Measurements from ENCODE around the gene IGF1R. TPM values are rescaled to one million over a fixed set of nuclear protein-coding genes. Genes with fewer than 3 reads are reported as not detected.

Gene IGF1R
- total RNA-seq, 2 donors from 2014 or later = 115 to 119 TPM

DNA sequence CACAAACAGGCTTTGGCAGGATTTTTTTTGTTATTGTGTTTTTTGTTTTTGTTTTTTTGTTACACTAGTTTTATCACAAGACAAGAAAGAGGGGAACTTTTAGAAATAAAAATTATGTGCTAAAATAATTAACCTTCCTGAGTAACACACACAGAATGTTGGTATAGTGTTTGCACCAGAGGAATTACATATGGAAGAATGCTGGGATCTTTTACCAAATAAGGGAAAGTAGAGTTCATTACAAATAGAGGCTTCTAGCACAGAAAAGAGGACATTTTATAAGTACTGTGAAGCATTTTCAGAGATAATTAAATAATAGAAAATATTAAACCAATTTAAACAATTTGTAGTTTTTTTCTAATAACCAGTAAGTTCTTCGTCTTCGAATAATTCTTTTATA is 116.0 kb downstream of the IGF1R start:
- H3K27me3 Mint-ChIP-seq (ENCODE audit: insufficient read depth) = no peaks in the 10 kb centered on the region
- H3K9me3 Mint-ChIP-seq = no peaks in the 10 kb centered on the region
- Histone ChIP-seq H3K27me3 (ENCODE audit: control insufficient read depth, insufficient read depth, low read length, poor library complexity, severe bottlenecking) (no peaks in the 10 kb centered on the region), H3K9ac (ENCODE audit: extremely low read depth, low read length, poor library complexity, severe bottlenecking) (no peak overlapping the region), H3K4me1 (ENCODE audit: control insufficient read depth, insufficient read depth, low read length) (no peaks in the 10 kb centered on the region), H3K9me3 (ENCODE audit: control insufficient read depth, low read length) (no peaks in the 10 kb centered on the region), H3K36me3 (ENCODE audit: control insufficient read depth, insufficient read depth, low read length) (peaks cover under 1% of the 10 kb centered on the region), H3K4me3 (ENCODE audit: low read length) (no peak overlapping the region), H3K27ac (ENCODE audit: low read depth, low read length) (no peak overlapping the region)
- TF ChIP-seq, protein P1, sequence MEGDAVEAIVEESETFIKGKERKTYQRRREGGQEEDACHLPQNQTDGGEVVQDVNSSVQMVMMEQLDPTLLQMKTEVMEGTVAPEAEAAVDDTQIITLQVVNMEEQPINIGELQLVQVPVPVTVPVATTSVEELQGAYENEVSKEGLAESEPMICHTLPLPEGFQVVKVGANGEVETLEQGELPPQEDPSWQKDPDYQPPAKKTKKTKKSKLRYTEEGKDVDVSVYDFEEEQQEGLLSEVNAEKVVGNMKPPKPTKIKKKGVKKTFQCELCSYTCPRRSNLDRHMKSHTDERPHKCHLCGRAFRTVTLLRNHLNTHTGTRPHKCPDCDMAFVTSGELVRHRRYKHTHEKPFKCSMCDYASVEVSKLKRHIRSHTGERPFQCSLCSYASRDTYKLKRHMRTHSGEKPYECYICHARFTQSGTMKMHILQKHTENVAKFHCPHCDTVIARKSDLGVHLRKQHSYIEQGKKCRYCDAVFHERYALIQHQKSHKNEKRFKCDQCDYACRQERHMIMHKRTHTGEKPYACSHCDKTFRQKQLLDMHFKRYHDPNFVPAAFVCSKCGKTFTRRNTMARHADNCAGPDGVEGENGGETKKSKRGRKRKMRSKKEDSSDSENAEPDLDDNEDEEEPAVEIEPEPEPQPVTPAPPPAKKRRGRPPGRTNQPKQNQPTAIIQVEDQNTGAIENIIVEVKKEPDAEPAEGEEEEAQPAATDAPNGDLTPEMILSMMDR (conservative IDR thresholded peaks at IDR 0.05) = no peak
- H3K4me1 Mint-ChIP-seq = peaks cover 40% of the 10 kb centered on the region
- no peak overlapping the region for H3K4me3 Mint-ChIP-seq
- peaks cover 2% of the 10 kb centered on the region for H3K36me3 Mint-ChIP-seq (ENCODE audit: low read depth)
- no peak overlapping the region for H3K27ac Mint-ChIP-seq
- no peak for DNase-seq
- WGBS, 2 experiments (ENCODE audit: insufficient coverage in 1 of 2, insufficient read length in 1 of 2) = 100% methylated on average over 2 of the region's 2 CpGs; no CpG with 5 or more reads in 1 of the 2 experiments

DNA sequence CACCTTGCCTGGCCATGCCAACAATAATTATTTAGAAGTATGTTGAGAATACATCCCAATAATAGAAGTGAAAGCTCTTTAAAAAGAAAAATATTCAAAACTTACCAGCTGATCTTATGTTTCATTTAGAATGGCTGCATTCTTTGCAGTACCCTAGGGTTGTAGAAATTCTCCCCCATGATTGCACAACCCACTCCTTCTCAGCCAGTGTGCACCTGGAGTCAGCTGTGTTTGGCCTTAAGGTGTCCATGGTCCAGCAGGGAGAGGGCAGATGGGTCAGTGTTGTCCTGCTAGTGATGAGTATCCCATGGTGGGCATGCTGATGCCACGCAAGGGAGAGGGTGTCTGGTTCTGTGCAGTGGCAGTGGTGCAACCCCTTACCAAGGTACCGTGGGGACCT is 117.3 kb downstream of the IGF1R start:
- Mint-ChIP-seq H3K27ac (peak overlapping the region; percentile 67), H3K27me3 (ENCODE audit: insufficient read depth) (no peaks in the 10 kb centered on the region), H3K36me3 (ENCODE audit: low read depth) (no peaks in the 10 kb centered on the region), H3K4me1 (peaks cover 50% of the 10 kb centered on the region), H3K4me3 (no peak overlapping the region), H3K9me3 (no peaks in the 10 kb centered on the region)
- no peak overlapping the region for H3K4me3 ChIP-seq (ENCODE audit: low read length)
- TF ChIP-seq, protein P1 (conservative IDR thresholded peaks at IDR 0.05) = no peak
- no peak overlapping the region for H3K9ac ChIP-seq (ENCODE audit: extremely low read depth, low read length, poor library complexity, severe bottlenecking)
- H3K36me3 ChIP-seq (ENCODE audit: control insufficient read depth, insufficient read depth, low read length) = no peaks in the 10 kb centered on the region
- peaks cover 4% of the 10 kb centered on the region for H3K4me1 ChIP-seq (ENCODE audit: control insufficient read depth, insufficient read depth, low read length)
- no peaks in the 10 kb centered on the region for H3K27me3 ChIP-seq (ENCODE audit: control insufficient read depth, insufficient read depth, low read length, poor library complexity, severe bottlenecking)
- no peak for DNase-seq
- H3K9me3 ChIP-seq (ENCODE audit: control insufficient read depth, low read length) = no peaks in the 10 kb centered on the region
- 95 to 100% methylated on average over 1 to 2 of the region's 2 CpGs for WGBS, 2 experiments (ENCODE audit: insufficient coverage in 1 of 2, insufficient read length in 1 of 2)
- H3K27ac ChIP-seq (ENCODE audit: low read depth, low read length) = no peak overlapping the region

DNA sequence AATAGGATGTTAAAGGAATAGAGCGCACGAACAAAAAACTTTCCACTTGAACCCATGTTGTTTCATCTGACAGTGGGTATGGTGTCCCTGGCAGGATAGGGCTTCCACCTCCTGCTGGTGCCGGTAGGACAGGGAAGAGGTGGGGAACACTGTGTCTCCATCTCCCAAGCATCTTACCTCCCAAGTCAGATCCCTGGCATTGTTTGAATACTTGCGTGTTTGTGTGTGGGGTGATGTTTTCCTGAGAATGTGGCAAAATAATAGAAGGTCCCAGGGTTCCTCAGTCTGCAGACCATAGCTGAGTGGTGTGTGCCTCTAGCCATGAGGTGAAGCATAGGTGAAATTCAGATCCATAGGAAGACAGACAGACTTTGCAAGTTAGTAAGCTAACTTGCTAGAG is 119.4 kb downstream of the IGF1R start:
- no peaks in the 10 kb centered on the region for H3K27me3 Mint-ChIP-seq (ENCODE audit: insufficient read depth)
- Histone ChIP-seq H3K27ac (ENCODE audit: low read depth, low read length) (no peak overlapping the region), H3K9me3 (ENCODE audit: control insufficient read depth, low read length) (no peaks in the 10 kb centered on the region), H3K4me3 (ENCODE audit: low read length) (no peak overlapping the region), H3K36me3 (ENCODE audit: control insufficient read depth, insufficient read depth, low read length) (no peaks in the 10 kb centered on the region), H3K4me1 (ENCODE audit: control insufficient read depth, insufficient read depth, low read length) (peaks cover 18% of the 10 kb centered on the region), H3K9ac (ENCODE audit: extremely low read depth, low read length, poor library complexity, severe bottlenecking) (no peak overlapping the region), H3K27me3 (ENCODE audit: control insufficient read depth, insufficient read depth, low read length, poor library complexity, severe bottlenecking) (no peaks in the 10 kb centered on the region)
- peak overlapping the region; percentile 61 for H3K27ac Mint-ChIP-seq
- H3K4me1 Mint-ChIP-seq = peaks cover 68% of the 10 kb centered on the region
- no peaks in the 10 kb centered on the region for H3K36me3 Mint-ChIP-seq (ENCODE audit: low read depth)
- no peak overlapping the region for H3K4me3 Mint-ChIP-seq
- 88% methylated on average over 4 of the region's 4 CpGs; no CpG with 5 or more reads in 1 of the 2 experiments for WGBS, 2 experiments (ENCODE audit: insufficient coverage in 1 of 2, insufficient read length in 1 of 2)
- TF ChIP-seq, protein P1 (conservative IDR thresholded peaks at IDR 0.05) = peak; percentile 28
- no peaks in the 10 kb centered on the region for H3K9me3 Mint-ChIP-seq
- DNase-seq = peak; percentile 73
